HL-60 (cell line): ENCODE results near the gene SLC25A44.

Experiments
- DNase-seq, 2 experiments: peaks; one replicate each; pipeline ENCODE4 v3.0.0-alpha.2; 2010 to 2020; ENCODE audit warnings: low read depth in 1 of 2, low spot score in 1 of 2
- H3K27ac ChIP-seq: fragments of 250-450 bp; sonication (Bioruptor Pico); replicated peaks from 2 replicates; pipeline ENCODE4 v1.5.1; 2020; ENCODE audit warnings: mild to moderate bottlenecking, moderate library complexity
- H3K27me3 ChIP-seq: fragments of 250-450 bp; sonication (Bioruptor Pico); 2 replicates; pipeline ENCODE4 v1.5.1; 2021; ENCODE audit warnings: mild to moderate bottlenecking, moderate library complexity; ENCODE audit not compliant: insufficient read depth, poor library complexity, severe bottlenecking
- H3K4me3 ChIP-seq: replicated peaks from 2 replicates; pipeline ENCODE4 v1.5.1; 2011; ENCODE audit warnings: mild to moderate bottlenecking, control low read depth, low read length; ENCODE audit not compliant: insufficient read depth
- GABPA ChIP-seq: IDR thresholded peaks from 2 replicates; pipeline ENCODE4 v1.6.1; 2012; ENCODE audit warnings: low read depth
- POLR2AphosphoS5 ChIP-seq: IDR thresholded peaks from 2 replicates; pipeline ENCODE4 v1.6.1; 2012; ENCODE audit warnings: low read depth
- SPI1 ChIP-seq: IDR thresholded peaks from 2 replicates; pipeline ENCODE4 v1.6.1; 2012; ENCODE audit warnings: low read depth, mild to moderate bottlenecking, borderline replicate concordance
- TF ChIP-seq, protein P1 (sequence below): IDR thresholded peaks from 2 replicates; pipeline ENCODE4 v1.6.1; 2012; ENCODE audit warnings: low read depth; ENCODE audit not compliant: insufficient replicate concordance
- TF ChIP-seq, protein P2 (sequence below): IDR thresholded peaks from one replicate; pipeline ENCODE4 v1.5.1; 2011; ENCODE audit warnings: low read length, control low read depth, inconsistent platforms; ENCODE audit not compliant: insufficient read depth

SLC25A44 gene

DNA sequence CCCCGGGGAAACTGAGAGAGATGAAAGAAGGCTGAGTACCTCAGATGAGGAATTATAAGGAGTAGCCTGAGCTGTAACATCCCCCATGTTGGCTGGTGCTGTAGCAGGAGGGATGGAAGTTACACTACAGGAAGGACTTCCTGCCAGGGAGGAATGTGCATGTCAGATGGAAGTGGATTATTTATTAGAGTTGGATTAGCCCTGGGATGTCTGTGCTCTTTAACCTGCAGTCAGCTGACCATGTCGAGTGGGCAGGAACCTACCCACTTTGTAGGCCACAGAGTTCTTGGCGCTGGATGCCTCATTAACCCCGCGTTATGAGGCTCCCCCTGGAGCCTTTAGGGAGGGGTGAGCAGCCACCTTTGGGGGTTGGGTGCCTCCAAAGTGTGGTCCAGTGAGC, 41.3 kb upstream of the SLC25A44 start:
- H3K4me3 ChIP-seq = no peak overlapping the region
- no peaks in the 10 kb centered on the region for H3K27me3 ChIP-seq
- TF ChIP-seq, protein P1, sequence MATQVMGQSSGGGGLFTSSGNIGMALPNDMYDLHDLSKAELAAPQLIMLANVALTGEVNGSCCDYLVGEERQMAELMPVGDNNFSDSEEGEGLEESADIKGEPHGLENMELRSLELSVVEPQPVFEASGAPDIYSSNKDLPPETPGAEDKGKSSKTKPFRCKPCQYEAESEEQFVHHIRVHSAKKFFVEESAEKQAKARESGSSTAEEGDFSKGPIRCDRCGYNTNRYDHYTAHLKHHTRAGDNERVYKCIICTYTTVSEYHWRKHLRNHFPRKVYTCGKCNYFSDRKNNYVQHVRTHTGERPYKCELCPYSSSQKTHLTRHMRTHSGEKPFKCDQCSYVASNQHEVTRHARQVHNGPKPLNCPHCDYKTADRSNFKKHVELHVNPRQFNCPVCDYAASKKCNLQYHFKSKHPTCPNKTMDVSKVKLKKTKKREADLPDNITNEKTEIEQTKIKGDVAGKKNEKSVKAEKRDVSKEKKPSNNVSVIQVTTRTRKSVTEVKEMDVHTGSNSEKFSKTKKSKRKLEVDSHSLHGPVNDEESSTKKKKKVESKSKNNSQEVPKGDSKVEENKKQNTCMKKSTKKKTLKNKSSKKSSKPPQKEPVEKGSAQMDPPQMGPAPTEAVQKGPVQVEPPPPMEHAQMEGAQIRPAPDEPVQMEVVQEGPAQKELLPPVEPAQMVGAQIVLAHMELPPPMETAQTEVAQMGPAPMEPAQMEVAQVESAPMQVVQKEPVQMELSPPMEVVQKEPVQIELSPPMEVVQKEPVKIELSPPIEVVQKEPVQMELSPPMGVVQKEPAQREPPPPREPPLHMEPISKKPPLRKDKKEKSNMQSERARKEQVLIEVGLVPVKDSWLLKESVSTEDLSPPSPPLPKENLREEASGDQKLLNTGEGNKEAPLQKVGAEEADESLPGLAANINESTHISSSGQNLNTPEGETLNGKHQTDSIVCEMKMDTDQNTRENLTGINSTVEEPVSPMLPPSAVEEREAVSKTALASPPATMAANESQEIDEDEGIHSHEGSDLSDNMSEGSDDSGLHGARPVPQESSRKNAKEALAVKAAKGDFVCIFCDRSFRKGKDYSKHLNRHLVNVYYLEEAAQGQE = no peak
- TF ChIP-seq GABPA = no peak
- TF ChIP-seq POLR2AphosphoS5 = no peak
- TF ChIP-seq SPI1 = no peak
- TF ChIP-seq, protein P2, sequence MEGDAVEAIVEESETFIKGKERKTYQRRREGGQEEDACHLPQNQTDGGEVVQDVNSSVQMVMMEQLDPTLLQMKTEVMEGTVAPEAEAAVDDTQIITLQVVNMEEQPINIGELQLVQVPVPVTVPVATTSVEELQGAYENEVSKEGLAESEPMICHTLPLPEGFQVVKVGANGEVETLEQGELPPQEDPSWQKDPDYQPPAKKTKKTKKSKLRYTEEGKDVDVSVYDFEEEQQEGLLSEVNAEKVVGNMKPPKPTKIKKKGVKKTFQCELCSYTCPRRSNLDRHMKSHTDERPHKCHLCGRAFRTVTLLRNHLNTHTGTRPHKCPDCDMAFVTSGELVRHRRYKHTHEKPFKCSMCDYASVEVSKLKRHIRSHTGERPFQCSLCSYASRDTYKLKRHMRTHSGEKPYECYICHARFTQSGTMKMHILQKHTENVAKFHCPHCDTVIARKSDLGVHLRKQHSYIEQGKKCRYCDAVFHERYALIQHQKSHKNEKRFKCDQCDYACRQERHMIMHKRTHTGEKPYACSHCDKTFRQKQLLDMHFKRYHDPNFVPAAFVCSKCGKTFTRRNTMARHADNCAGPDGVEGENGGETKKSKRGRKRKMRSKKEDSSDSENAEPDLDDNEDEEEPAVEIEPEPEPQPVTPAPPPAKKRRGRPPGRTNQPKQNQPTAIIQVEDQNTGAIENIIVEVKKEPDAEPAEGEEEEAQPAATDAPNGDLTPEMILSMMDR = no peak
- no peak overlapping the region for H3K27ac ChIP-seq
- no peak for DNase-seq

DNA sequence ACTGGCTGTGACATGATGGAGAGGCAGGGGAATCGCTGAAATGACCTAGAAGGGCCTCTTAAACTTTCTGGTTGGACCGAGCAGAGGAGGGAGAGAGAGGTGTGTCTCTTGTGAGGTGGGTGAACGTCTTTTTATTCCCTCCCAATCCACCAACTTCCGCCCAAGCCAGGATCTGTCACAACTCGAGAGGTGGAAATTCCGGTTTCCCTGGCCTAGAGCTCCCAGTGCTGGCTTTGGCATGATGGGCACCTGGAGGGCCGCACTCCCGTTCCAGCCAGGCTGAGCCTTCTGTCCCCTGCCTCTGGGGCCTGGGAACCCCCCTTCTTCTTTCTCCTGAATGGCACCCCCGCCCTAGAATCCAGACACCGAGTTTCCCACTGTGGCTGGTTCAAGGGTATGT, 40.5 kb upstream of the SLC25A44 start, which contains the start of gene SEMA4A:
Gene SEMA4A (plus strand): TSS at position 224 of the 400 bp plus-strand sequence. CDS start 994 bp downstream, outside the sequence.
- Histone ChIP-seq H3K4me3 (peak within 1 kb of the TSS; percentile 75), H3K27me3 (no peaks in the 10 kb centered on the region), H3K27ac (peak within 1 kb of the TSS; percentile 81)
- TF ChIP-seq, protein P2 = no peak
- TF ChIP-seq, protein P1 = no peak
- no peak for TF ChIP-seq GABPA
- TF ChIP-seq POLR2AphosphoS5 = no peak
- no peak for TF ChIP-seq SPI1
- no peak for DNase-seq

DNA sequence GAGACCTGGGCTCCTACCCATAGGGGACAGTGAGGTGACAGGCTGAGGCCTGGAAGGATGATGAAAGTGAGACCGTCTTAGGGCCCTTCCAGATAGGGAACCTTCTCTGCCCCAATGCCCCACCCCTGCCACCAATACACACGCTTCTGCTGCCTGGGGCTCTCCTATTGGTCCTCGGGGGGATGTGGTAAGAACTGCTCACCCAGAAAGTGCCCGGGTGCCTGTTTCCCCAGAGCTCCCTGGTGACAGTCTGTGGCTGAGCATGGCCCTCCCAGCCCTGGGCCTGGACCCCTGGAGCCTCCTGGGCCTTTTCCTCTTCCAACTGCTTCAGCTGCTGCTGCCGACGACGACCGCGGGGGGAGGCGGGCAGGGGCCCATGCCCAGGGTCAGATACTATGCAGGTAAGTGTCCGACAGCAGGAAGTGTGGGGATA, 39.6 kb upstream of the SLC25A44 start:
- Histone ChIP-seq H3K4me3 (peak overlapping the region; percentile 75), H3K27me3 (no peaks in the 10 kb centered on the region), H3K27ac (peak overlapping the region; percentile 81)
- peak; percentile 3; the same call in 1 of the 2 replicates for TF ChIP-seq POLR2AphosphoS5
- TF ChIP-seq SPI1 = no peak
- peak; percentile 61 for TF ChIP-seq GABPA
- TF ChIP-seq, protein P2 = no peak
- TF ChIP-seq, protein P1 = no peak
- DNase-seq = peak; percentile 96 to 98
